ENCODE results near the gene KSR1.
"Not testable (repeated sequence)": the region's sequence is repeated elsewhere in the genome, so short reads cannot be mapped to it uniquely, and the experiment has no call there.

KSR1 gene

GRCh38 chr17:27647765-27648164 is 191.5 kb downstream of the KSR1 start:
- no peak for DNase-seq

GRCh38 chr17:27649111-27649571 is 192.9 kb downstream of the KSR1 start:
- DNase-seq: not testable (repeated sequence)

GRCh38 chr17:27649929-27650328 is 193.7 kb downstream of the KSR1 start:
- no peak for DNase-seq

DNA sequence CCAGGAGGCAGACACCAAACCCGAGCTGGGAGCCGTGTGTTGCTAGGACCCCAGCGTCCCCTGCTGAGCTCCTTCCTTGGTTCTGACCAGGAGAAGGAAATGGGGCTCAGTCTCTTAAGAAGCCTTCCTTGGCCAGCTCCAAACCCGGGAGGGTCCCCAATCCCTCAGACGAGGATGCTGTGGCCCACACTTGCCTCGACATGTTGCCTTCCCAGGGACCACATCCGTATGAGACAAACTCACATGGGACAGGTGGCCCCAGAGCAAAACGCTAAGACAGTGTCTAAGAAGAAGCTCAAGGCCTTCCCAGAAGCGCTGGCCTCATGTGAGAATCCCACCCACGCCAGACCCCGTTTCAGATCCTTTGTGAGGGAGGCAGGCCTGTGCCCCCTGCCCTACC is 194.6 kb downstream of the KSR1 start:
- no peak for DNase-seq

- DNase-seq: peak; percentile 4
These were observed 195.4 kb downstream of the KSR1 start for GRCh38 chr17:27651411-27652345.

DNA sequence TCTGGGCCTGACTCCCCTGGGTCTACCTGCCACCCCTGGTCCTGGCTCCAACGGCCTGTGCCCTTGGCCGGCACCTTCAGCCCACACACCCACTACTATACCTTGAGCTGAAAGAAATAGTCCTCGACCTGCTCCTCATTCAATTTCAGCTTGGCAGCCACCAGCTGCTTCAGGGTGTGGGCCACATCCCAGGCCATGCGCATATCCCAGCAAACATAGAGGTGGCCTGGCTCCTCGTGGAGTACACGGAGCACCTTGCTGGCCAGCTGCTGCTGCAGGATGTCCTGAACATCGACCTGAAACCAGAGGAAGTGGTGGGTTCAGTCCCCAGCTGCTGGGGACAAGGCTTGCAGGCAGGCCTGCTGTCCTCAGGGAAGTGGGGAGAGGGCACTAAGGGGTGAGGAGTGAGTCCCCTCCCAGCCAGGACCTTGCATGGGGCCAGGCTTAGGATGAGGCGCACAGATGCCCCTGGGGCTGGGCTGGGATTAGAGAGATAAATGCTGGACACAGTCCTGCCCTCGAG is 197.3 kb downstream of the KSR1 start:
- not testable (repeated sequence) for DNase-seq

DNA sequence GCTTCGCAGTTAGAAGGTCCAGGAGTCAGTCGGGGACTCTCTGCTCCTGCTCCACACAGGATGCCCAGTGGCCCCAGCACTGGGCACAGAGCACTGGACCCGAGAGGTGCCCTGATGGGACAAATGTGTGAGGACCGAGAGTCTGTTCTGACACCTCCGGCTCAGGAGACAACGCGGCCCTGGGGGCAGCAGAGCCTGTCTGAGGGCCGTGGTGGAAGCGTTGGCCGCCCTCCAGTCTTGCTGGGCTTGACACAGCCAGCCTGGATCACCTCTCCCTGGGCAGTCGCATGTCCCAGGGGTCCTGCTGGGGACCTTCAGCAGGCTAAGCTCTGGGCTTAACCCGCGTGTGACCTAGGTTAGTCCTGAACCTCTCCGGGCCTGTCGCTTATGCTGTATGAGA is 197.9 kb downstream of the KSR1 start:
- DNase-seq: no peak

DNA sequence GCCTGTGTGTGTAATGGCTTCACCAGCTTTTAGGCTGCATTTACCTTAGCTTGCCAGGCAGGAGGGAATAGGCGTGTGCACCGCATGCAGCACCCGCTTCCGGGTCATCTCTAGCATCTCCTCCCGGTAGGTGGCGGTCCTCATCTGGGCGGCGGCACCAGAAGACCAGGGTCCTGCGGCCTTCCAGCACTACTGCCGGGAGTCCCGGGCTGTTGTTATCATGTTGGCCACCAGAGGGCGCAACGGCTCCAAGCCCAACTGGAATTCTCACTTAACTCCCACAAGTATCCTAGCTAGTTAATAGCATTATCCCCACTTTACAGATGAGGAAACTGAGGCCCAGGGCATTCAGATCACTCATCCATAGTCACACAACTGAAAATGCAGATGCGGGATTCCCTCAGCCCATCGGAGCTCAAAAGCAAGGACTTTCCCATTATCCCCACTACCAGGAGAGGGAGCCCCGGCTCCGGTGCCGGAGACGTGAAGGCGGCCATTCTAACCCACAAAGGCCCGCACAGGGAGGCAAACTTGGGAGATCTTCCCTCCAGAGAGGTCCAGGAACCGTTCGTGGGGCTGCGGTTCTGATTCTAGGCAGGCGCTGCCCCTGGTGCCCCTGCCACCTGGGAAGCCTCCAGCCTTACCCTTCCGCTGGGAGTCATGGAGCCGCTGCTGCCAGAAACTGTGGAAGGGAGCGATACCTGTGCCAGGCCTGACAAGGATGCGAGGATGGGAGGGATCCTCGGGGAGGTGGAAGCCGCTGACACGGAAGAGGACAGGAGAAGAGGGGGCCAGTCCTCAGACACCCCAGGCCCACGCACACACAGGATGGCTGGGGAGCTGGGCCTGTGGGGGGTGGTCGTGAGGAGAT is 198.6 kb downstream of the KSR1 start:
- peak; percentile 69 for DNase-seq

DNA sequence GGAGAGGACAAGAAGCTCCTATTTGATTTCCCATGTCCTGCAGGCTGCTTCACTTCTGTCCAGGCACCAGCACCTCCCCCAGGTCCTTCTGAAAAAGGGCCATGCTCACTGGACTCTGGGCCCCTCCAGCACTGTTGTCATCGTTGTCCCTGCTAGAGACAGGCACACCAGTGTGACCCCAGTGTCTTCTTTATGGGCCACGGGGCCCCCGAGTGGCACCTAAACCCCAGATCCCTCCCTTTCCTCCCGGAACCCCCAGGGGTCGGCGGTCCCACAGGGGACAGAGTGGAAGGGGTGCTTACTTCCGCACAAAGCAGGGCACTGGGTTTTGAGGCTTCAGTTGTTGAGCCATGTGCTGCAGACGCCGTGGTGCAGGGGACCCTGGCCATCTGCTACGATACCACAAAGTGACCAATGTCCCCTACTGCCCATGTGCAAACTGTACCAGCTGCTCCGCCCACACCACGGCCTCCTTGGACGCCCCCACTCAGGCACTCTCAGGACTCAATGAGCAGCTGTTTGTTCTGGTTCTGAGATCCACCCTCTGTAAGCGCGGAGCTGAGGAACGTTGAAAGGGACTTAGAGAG is 199.4 kb downstream of the KSR1 start:
- DNase-seq: not testable (repeated sequence)

DNA sequence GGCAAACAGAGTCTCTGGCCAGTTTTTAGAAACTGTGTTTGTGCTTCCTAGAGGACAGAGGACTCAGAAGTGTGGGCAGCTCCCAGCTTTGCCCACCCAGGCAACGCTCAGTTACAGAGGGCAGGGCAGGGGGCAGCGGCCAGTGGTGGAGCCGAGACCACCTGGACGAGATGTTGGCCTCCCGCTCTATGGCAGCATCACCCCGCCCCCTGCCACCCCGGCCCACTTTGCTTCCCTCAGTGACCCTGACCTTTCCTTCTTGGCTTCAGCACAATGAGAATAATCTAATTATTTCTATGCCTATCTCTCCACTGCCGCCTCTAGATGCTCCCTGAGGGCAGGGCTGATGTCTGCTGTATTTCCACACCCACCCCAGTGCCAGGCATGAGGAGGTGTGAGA is 200.4 kb downstream of the KSR1 start:
- DNase-seq: not testable (repeated sequence)

- DNase-seq: no peak
These were observed 201.4 kb downstream of the KSR1 start for GRCh38 chr17:27657620-27658019.

- no peak for DNase-seq
These were observed 203.4 kb downstream of the KSR1 start for GRCh38 chr17:27659683-27660082.

DNA sequence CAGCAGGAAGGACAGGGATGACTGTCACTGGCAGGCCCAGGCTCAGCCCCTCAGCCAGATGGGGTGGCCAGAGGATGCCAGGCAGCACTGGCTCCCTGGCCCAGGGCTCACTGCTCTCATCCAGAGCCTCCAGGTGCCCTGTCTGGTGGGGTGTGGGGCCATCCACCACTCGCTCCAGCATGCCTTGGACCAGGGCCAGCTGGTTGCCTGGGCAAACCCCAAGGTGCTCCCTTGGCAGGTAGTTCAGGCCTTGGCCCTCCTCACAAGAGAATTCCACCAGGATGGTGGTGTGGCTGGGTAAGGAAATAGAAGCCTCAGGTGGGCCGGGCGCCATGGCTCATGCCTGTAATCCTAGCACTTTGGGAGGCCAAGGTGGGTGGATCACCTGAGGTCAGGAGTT is 204.2 kb downstream of the KSR1 start:
- no peak for DNase-seq

DNA sequence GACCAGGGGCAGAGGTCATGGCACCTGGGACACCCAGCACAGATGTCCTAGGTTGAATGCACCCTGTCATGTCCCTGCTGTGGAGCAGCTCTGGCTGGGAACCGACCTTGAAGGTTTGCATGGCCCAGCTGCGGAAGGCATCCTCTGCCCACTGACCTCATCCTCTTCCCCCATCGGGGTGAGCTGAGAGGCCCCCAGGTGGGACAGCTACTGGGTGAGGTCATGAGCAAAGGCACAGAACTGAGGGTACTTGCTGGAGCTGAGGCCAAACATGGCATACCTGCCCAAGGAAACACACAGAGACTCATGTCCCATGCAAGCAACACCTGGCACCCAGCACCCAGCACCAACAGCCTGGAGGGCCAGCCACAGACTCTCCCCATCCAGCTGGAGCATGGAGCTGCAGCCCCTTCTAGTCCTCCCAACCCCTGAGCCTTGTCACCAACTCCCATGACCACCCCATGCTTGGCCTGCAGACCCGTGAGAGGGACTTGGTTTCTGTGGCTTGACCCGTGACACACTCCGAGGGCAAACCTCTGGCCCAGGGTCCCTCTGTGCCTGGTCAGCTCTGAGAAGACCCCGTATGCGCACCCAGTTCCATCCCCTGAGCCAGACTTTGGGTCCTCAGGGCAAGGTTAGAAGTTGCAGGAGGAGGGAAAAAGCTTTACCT is 207.8 kb downstream of the KSR1 start:
- DNase-seq: no peak

- DNase-seq: no peak
These were observed 208.3 kb downstream of the KSR1 start for GRCh38 chr17:27664606-27664965.

DNA sequence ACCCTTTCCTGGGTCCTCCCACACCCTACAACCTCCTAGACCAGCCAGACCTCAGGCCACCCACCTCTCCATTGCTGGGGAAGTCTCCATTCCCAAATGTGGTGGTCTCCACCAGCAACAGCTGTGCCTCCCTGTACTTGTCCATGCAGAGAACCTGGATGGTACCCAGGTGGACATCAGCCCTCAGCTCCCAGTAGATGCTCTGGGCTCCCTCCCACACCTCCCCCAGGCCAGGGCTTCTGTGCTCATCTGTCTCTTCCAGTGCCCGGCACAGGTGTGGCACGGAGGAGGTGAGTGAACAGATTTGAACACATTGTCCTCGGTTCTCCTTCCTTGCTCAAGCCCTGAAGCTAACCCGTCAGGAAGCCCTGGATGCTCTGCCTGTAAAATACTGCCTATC is 209.3 kb downstream of the KSR1 start:
- no peak for DNase-seq

DNA sequence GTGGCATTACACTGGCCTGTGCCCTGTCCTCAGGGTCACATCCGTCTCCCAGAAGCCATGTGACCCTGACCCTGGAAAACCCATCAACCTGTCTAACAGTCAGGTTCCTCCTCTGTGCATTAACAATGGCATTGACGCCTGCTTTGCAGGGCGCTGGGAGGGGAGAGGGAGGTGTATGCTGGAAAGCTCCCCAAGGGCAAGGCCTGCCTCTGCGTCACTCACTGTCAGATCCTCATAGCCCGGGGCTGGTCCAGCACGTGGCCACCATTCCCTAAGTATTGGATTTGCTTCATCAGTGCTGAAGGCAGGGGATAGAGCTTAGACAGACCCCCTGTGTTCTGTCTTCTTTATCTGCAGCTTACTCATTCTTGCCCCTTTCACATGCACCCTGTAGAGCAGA is 210.0 kb downstream of the KSR1 start:
- DNase-seq: not testable (repeated sequence)

DNA sequence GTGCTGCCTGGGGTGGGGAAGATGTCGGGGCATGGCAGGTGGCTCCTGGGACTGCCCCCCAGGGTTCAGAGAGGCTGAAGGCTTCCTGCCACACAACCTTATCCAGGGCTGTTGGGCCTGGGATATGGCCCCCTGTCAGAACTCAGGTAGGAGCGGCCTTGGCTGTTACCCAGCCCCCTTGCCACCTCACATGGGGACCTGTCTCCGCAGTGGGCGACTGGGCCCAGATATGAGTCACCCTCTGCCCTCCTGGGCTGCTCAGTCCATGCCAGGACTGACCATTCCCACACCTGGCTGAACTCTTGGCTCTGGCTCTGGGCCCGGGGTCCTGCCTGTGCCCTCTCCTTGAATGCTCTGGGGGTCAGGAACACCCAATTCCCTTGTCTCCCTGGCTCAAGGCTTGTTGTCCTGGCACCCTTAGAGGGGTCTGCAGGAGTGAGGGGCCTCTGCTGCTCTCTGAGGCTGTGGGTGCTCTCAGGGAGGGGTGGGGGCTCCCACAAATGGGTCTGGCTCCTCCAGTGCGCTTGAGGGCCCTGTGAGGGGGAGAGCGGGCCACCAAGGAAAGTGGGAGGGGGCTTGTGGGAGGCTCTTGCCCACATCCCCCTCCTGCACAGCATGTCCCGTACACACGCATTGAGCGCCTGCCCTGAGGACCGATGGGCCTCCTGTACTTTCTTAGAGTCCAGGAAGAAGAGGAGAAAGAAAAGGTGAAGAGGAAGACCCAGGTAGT is 210.7 kb downstream of the KSR1 start:
- DNase-seq: no peak

- no peak for DNase-seq
These were observed 211.6 kb downstream of the KSR1 start for GRCh38 chr17:27667656-27668487.

- DNase-seq: no peak
These were observed 212.2 kb downstream of the KSR1 start for GRCh38 chr17:27668488-27668823.

- DNase-seq: no peak
These were observed 212.9 kb downstream of the KSR1 start for GRCh38 chr17:27669136-27669535.
